Measurements from ENCODE around the gene PRUNE2.

PRUNE2 gene

GRCh38 chr9:76895186-76895585 lies 10.7 kb downstream of the PRUNE2 start:
- no peak overlapping the region for H3K27ac ChIP-seq
- H3K9ac ChIP-seq (ENCODE audit: insufficient read length), result no peak overlapping the region
- no peaks in the 10 kb centered on the region for H3K36me3 ChIP-seq (ENCODE audit: insufficient read depth, low read length)
- no peak for DNase-seq (ENCODE audit: low read depth, low spot score)
- no peaks in the 10 kb centered on the region for H3K9me3 ChIP-seq (ENCODE audit: low read depth, low read length)
- H3K4me3 ChIP-seq, result no peak overlapping the region
- TF ChIP-seq POLR2AphosphoS5 (IDR thresholded peaks at IDR 0.05; ENCODE audit: borderline replicate concordance, low read depth, low read length) (no peak), FOXP2 (optimal IDR thresholded peaks at IDR 0.05; ENCODE audit: control extremely low read depth, extremely low read length, insufficient read depth) (no peak), EZH2 (IDR thresholded peaks at IDR 0.05) (no peak)

DNA sequence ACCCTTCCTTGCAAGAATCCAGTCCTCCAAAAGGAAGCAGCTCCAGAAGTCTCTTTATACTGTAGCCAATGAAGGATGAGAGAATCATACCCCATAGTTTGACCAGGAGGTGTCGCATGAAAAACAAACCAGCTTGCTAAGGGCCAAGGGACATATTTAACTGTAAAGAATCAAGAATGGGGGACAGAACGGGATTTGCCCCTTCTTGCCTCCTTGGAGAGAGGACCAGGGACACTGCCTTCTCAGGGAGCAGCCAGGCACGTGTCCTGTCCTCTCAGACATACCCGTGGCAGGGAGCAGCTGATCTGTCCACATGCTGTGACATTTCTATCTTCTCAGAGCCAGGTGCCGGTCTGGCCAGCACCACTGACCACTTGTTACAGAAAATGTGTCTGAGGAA lies 11.7 kb downstream of the PRUNE2 start:
- Histone ChIP-seq H3K36me3 (ENCODE audit: insufficient read depth, low read length) (no peaks in the 10 kb centered on the region), H3K4me3 (no peak overlapping the region), H3K9ac (ENCODE audit: insufficient read length) (no peak overlapping the region), H3K27ac (no peak overlapping the region), H3K9me3 (ENCODE audit: low read depth, low read length) (no peaks in the 10 kb centered on the region)
- DNase-seq (ENCODE audit: low read depth, low spot score), result no peak
- TF ChIP-seq FOXP2 (optimal IDR thresholded peaks at IDR 0.05; ENCODE audit: control extremely low read depth, extremely low read length, insufficient read depth), result no peak
- no peak for TF ChIP-seq POLR2AphosphoS5 (IDR thresholded peaks at IDR 0.05; ENCODE audit: borderline replicate concordance, low read depth, low read length)
- no peak for TF ChIP-seq EZH2 (IDR thresholded peaks at IDR 0.05)

DNA sequence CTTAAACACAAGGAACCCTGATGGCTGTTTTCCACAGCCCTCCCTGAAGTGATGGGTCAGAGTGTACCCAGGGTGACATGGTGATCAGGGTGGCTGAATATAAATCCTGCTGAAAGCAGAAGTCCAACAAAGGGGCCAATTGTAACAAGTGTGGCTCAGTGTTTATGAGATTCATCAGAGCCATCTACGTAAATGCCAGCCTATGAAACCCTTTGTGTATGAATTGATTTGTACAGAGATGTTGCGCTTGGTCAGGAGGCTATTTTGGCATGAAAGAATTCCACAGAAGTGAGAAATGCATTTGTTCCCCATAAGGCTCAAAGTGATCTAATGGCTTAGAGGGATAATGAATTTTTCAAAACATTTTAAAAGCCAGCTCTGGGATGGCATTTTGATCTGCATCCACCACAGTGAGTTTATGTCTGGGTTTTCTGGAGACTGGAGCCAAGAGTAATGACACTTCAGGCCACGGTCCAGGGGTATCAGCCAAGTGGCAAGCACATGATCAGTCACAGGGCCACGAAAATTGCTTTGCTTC lies 12.4 kb downstream of the PRUNE2 start:
- no peaks in the 10 kb centered on the region for H3K9me3 ChIP-seq (ENCODE audit: low read depth, low read length)
- H3K27ac ChIP-seq, result no peak overlapping the region
- no peak overlapping the region for H3K9ac ChIP-seq (ENCODE audit: insufficient read length)
- no peak for DNase-seq (ENCODE audit: low read depth, low spot score)
- no peaks in the 10 kb centered on the region for H3K36me3 ChIP-seq (ENCODE audit: insufficient read depth, low read length)
- H3K4me3 ChIP-seq, result no peak overlapping the region
- no peak for TF ChIP-seq FOXP2 (optimal IDR thresholded peaks at IDR 0.05; ENCODE audit: control extremely low read depth, extremely low read length, insufficient read depth)
- no peak for TF ChIP-seq POLR2AphosphoS5 (IDR thresholded peaks at IDR 0.05; ENCODE audit: borderline replicate concordance, low read depth, low read length)
- no peak for TF ChIP-seq EZH2 (IDR thresholded peaks at IDR 0.05)

DNA sequence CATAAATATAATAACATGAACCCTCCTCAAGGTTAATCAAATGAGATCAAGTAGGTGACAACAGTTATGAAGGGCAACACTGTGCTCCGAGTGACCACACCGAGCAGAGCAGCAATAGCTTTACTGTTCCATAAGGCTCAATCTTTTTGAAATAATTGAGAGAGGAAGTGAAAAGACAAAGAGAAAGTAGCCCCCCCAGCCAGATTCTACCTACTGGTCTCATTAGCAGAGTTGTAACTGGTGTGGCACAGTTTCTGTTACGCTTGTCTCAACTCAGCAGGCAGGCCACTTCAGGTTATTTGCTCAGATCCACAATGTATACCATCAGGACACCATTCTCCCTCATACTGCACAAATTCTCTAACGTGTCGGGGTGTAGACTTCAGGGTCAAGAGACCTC lies 14.0 kb downstream of the PRUNE2 start:
- Histone ChIP-seq H3K9me3 (ENCODE audit: low read depth, low read length) (no peaks in the 10 kb centered on the region), H3K4me3 (no peak overlapping the region), H3K27ac (no peak overlapping the region), H3K36me3 (ENCODE audit: insufficient read depth, low read length) (no peaks in the 10 kb centered on the region), H3K9ac (ENCODE audit: insufficient read length) (no peak overlapping the region)
- TF ChIP-seq FOXP2 (optimal IDR thresholded peaks at IDR 0.05; ENCODE audit: control extremely low read depth, extremely low read length, insufficient read depth), result no peak
- DNase-seq (ENCODE audit: low read depth, low spot score), result no peak

- TF ChIP-seq FOXP2 (optimal IDR thresholded peaks at IDR 0.05; ENCODE audit: control extremely low read depth, extremely low read length, insufficient read depth) (no peak), POLR2AphosphoS5 (IDR thresholded peaks at IDR 0.05; ENCODE audit: borderline replicate concordance, low read depth, low read length) (no peak), EZH2 (IDR thresholded peaks at IDR 0.05) (no peak)
- DNase-seq (ENCODE audit: low read depth, low spot score), result no peak
- no peak overlapping the region for H3K4me3 ChIP-seq
These were observed 14.6 kb downstream of the PRUNE2 start for GRCh38 chr9:76891279-76891678.

DNA sequence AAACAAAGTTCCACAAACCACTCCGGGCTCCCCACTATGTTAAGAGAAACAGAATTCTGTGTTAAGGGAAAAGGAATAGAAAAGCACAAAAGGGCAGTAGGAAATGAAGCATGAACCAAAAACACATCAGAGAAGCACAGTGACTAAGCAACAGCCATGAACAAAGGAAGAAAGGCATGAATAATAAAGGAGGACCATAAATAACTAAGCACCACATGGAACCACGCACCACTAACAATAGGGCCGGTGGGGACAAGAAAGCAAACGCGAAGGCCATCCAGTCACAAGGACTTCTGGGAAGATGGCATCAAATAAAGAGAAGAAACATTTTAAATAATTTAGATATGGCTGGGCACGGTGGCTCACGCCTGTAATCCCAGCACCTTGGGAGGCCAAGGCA lies 18.0 kb downstream of the PRUNE2 start:
- TF ChIP-seq EZH2 (IDR thresholded peaks at IDR 0.05) (no peak), POLR2AphosphoS5 (IDR thresholded peaks at IDR 0.05; ENCODE audit: borderline replicate concordance, low read depth, low read length) (no peak), FOXP2 (optimal IDR thresholded peaks at IDR 0.05; ENCODE audit: control extremely low read depth, extremely low read length, insufficient read depth) (no peak)
- H3K9ac ChIP-seq (ENCODE audit: insufficient read length), result no peak overlapping the region
- DNase-seq (ENCODE audit: low read depth, low spot score), result no peak
- no peaks in the 10 kb centered on the region for H3K9me3 ChIP-seq (ENCODE audit: low read depth, low read length)
- no peaks in the 10 kb centered on the region for H3K36me3 ChIP-seq (ENCODE audit: insufficient read depth, low read length)
- no peak overlapping the region for H3K4me3 ChIP-seq
- no peak overlapping the region for H3K27ac ChIP-seq

More at GRCh38 chr9:76891279-76891678, 14.6 kb downstream of the PRUNE2 start:
- no peaks in the 10 kb centered on the region for H3K36me3 ChIP-seq (ENCODE audit: insufficient read depth, low read length)
- H3K9ac ChIP-seq (ENCODE audit: insufficient read length), result no peak overlapping the region
- H3K9me3 ChIP-seq (ENCODE audit: low read depth, low read length), result no peaks in the 10 kb centered on the region
- no peak overlapping the region for H3K27ac ChIP-seq

GRCh38 chr9:76887003-76887821 lies 18.7 kb downstream of the PRUNE2 start:
- no peak overlapping the region for H3K4me3 ChIP-seq
- no peaks in the 10 kb centered on the region for H3K36me3 ChIP-seq (ENCODE audit: insufficient read depth, low read length)
- TF ChIP-seq EZH2 (IDR thresholded peaks at IDR 0.05), result no peak
- TF ChIP-seq POLR2AphosphoS5 (IDR thresholded peaks at IDR 0.05; ENCODE audit: borderline replicate concordance, low read depth, low read length), result no peak
- no peak for TF ChIP-seq FOXP2 (optimal IDR thresholded peaks at IDR 0.05; ENCODE audit: control extremely low read depth, extremely low read length, insufficient read depth)
- DNase-seq (ENCODE audit: low read depth, low spot score), result no peak
- no peak overlapping the region for H3K9ac ChIP-seq (ENCODE audit: insufficient read length)
- no peaks in the 10 kb centered on the region for H3K9me3 ChIP-seq (ENCODE audit: low read depth, low read length)
- H3K27ac ChIP-seq, result no peak overlapping the region

- Histone ChIP-seq H3K9ac (ENCODE audit: insufficient read length) (no peak overlapping the region), H3K27ac (no peak overlapping the region), H3K4me3 (no peak overlapping the region), H3K9me3 (ENCODE audit: low read depth, low read length) (no peaks in the 10 kb centered on the region), H3K36me3 (ENCODE audit: insufficient read depth, low read length) (no peaks in the 10 kb centered on the region)
- no peak for DNase-seq (ENCODE audit: low read depth, low spot score)
- TF ChIP-seq EZH2 (IDR thresholded peaks at IDR 0.05) (no peak), POLR2AphosphoS5 (IDR thresholded peaks at IDR 0.05; ENCODE audit: borderline replicate concordance, low read depth, low read length) (no peak), FOXP2 (optimal IDR thresholded peaks at IDR 0.05; ENCODE audit: control extremely low read depth, extremely low read length, insufficient read depth) (no peak)
These were observed 19.6 kb downstream of the PRUNE2 start for GRCh38 chr9:76886318-76886717.
